GM18498 (cell line): Measurements from ENCODE around the gene SLC7A9.
"Not testable (repeated sequence)": the region's sequence is repeated elsewhere in the genome, so short reads cannot be mapped to it uniquely, and the experiment has no call there.

ENCODE experiments used
- ATAC-seq: cut with Tn5 transposase; IDR thresholded peaks from one replicate; pipeline ENCODE4 v1.9.1; 2021; ENCODE audit warnings: mild to moderate bottlenecking, moderate library complexity; ENCODE audit not compliant: unreplicated experiment

SLC7A9 gene

DNA sequence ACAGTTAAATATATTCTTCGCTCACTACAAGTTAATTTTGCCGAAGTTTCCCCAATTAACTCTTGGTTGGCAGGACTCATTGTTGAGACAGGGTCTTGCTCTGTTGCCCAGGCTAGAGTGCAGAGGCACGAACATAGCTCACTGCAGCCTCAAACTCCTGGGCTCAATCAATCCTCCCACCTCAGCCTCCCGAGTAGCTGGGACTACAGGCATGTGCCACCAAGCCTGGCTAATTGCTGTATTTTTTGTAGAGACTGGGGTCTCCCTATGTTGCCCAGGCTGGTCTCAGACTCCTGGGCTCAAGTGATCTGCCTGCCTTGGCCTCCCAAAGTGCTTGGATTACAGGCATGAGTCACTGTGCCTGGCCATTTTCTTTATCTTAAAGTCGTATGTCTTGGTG lies 15.7 kb upstream of the SLC7A9 start:
- not testable (repeated sequence) for ATAC-seq

DNA sequence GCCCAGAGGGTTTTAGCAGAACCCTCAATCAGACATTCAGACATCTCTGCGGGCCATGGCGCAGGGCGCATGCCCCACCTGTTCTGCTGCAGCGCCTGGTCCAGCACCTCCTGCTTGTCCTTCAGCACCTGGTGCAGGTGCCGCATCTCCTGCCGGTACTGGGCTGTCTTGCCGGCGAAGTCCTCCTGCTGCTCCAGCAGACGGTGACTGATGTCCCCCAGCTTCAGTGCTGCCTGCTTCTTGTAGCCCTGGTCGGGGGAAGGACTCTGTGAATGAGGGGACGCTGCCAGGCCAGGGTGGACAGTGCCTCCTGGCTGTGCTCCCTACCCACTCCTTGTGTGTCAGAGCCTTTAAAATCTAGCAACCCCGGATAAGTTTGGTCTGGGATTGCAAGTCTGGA lies 12.2 kb upstream of the SLC7A9 start:
- no peak for ATAC-seq

DNA sequence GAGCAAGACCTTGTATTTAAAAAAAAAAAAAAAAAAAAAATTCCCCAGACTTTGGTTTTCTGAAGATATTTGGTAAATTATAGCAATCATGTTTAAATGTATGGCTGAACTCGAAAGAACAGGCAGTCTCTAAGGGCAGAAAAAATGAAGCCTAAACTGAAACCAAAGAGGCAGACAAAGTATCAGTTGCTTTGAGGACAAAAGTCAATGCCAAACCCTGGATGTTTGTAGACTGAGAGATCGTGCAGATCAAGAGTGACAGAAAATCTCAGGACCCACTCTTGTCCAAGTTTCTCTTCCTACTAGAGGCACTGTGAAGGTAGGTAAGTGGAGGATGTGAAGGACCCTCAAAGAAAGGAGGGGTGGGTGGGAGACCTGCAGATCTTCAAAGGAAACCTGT lies 11.1 kb upstream of the SLC7A9 start:
- no peak for ATAC-seq

DNA sequence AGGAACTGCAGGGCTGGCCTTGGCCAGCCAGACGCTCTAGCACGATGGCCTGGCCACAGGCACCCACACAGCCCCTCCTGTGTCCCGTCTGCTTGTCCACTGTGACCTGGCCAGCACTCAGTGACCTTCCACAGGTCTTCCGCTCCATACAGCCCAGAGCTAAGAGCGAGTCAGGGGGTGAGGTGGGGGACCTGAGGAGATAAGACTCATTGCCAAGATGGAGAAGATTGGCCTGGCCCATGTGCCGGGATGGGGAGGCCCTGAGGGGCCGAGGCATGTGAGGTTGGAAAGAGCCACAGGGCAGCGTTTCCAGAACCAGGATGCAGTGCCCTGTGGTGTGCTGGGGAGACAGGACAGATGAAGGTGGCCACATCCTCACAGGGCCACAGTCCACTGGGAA lies 10.2 kb upstream of the SLC7A9 start:
- ATAC-seq, result no peak

DNA sequence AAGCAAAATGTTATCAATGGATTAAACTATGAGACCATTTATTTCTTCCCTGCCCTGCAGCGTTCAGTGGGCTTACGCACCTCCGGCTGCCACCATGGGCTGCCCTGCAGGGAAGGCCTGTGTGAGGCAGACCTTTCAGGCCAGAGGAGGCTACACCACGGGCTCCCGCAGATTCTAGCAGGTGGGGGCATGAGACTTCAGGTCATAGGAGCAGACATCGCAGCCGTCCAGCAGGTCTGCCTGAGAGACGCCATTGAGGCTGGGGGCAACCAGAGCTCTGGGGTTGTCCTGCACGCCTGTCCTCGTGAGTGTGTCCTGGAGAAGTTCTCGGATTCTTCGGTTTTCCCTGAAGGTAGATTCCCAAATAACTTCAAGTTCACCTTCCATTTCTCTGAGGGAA lies 9.4 kb upstream of the SLC7A9 start:
- no peak for ATAC-seq

DNA sequence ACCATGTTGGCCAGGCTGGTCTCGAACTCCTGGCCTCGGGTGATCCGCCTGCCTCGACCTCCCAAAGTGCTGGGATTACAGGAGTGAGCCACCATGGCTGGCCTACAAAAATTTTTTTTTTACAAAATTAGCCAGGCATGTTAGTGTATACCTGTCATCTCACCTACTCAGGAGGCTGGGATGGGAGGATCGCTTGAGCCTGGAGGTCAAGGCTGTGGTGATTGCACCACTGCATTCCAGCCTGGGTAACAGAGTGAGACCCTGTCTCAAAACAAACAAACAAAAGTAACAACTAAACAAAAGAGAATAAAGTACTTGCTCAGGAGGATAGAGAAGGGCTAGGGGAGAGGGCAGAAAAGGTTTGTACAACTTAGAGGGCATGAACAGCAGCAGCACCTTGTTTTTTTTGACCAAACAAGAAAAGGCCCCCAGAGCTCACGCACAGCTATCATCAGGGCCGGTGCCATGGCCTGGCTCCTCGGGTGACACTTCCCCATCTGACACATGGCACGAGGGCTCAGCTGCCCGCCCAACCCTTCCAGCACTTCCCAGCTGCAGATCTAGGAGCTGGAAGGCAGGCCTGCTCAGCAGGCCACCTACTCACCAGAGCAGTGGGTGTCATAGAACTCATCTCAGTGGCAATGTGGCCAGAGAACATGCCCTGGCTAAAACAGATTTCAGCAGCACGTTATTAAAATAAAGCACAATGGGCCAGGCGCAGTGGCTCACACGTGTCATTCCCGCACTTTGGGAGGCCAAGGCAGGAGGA lies 8.6 kb upstream of the SLC7A9 start:
- ATAC-seq, result no peak

DNA sequence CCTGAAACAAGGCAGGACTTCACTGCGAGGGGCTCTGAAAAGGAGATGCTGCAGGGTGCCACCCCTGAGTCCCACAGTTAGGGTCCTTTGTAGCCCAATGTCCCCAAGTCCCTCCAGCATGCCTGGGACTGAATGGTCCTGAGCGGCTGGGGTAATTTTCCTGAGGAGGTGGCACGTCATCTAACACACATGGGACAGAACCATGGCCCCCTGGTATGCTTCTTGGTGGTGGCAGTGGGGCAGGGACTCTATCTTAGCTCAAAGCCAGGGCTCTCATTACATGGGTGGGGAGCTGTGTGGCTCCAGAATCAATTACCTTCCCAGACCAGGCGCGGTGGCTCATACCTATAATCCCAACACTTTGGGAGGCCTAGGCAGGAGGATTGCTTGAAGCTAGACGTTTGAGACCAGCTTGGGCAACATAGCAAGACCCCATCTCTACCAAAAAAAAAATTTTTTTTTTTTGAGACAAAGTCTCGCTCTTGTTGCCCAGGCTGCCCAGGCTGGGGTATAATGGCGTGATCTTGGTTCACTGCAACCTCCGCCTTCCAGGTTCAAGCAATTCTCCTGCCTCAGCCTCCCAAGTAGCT lies 7.9 kb upstream of the SLC7A9 start:
- ATAC-seq, result no peak

DNA sequence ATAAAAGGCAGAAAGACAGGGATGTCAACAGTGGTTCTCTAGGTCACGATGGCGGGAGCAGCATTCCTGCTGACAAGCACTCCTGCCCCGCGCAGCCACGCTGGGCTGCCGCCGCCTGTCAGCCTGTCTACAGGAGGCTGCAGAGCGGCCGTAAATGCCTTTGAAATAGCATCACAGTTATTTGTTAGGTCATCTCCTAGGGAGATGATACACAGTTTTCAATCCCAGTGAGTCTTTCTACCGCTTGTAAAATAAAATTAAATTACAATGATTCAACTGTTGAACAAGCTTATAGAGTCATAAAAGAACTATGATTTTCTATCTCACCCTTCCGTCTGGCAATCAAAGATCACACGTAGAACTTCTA lies 7.3 kb upstream of the SLC7A9 start:
- ATAC-seq, result no peak

DNA sequence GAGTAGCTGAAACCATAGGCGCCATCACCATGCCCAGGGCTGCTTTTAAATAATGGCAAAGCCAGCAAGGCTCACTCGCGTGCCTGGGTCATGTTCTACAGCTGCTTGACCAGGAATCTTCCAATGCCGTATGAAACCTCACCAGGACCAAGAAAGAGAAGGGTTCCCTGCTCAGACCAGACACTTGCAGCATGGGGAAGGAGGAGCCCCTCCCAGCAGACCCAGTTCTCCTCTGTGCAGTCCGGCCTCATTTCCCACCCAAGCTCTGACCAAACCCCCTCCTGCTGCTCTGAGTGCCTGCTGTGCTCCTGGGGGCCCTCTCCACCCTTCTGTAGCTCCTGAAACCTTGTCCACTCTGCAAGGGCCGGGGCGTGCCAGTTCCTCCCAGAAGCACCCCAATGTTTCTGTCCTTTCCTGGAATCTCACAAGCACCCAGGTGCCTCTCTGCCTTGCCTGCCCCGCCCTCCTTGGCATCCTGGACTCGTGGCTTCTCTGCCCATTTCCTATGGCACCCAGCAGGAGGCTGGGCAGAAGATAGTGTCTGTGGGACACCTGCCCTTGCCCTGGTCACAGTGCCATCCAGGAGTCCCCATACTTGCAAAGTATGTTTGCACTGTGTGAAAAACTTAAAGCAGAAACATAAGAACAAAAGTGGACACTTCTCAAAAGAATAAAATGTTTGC lies 6.8 kb upstream of the SLC7A9 start:
- ATAC-seq, result no peak

DNA sequence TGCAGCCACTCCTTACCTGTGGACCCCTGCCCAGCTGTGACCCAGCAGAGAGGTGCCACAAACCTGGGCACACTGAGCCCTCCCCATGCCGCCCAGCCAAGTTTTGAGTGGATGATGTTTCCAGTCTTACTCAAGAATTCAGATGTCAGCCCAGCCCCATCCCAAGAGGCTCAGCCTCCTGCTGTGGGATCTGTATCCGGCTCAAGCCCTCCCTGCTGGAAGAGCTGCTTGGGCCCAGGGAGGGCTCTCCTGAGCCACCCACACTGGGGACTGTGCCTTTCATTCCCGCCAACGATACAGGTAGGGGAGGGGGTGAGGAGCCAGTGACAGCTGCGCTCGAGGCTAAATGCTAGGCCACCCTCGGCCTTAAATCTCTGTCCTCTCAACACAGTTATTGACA lies 5.9 kb upstream of the SLC7A9 start:
- no peak for ATAC-seq

DNA sequence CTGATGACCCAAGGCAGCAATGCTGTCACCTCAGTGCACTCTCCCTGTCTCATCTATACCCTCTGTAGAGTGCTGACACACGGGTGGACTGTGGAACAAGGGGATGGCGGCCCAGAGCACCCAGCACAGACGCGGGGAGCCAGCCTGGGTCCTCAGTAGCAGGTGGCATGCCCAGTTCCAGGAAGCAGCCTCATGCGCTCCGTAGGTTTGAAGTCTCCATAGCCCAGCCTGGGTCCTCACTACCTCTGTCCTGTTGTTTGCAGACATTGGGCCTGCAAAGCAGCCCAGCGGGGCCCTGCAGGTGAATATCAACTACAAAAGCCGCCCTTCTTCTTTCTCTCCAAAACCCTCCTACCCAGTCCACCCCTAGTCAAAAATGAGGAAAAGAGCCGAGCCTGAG lies 5.0 kb upstream of the SLC7A9 start:
- no peak for ATAC-seq

DNA sequence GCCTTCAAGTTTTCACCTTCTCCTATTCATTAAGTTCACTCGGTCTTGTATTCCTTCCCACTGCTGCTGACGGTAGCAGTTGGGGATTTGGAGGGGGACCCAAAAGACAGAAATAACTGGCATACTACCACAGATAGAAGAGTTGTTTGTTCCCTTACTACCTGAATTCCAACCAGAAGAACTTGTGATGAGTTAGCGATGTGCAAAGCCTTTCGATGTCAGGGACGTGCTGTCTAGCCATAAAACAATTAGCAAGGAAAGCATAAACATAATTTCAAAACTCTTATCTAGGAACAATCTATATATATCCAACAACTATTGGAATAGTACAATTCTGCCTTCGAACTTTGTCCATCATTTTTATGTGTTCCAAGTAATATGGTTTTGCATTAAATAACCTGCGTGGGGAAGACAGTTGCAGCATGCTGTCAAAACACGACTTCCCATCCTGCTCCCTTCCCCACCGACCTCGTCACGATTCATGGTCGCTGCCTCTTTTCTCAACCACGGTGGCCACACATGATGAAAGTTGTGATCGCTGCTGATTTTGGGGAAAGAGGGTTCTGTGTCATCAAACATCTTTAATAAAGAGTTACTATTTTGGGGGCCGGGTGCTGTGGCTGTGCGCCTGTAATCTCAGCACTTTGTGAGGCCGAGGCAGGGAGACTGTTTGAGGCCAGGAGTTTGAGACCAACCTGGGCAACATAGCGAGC lies 3.8 kb upstream of the SLC7A9 start:
- no peak for ATAC-seq

DNA sequence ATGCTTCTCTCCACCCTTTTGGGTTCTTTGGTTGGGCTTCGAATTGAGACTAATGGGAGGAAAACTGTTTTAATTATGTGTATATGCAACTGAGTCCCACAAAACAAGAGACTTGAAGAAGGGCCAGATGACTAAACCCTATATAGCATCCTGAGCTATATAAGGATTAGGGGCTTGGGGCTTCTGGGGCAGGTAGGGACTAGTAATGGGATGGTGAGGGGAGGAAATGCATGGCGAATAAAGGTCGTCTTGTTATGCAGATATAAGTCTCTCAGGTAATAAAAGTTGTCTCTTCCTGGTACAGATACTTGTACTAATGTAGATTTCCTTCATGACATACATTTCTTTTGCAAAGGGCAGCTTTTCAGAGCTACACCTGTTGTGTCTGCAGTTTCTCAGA lies 2.8 kb upstream of the SLC7A9 start:
- no peak for ATAC-seq

DNA sequence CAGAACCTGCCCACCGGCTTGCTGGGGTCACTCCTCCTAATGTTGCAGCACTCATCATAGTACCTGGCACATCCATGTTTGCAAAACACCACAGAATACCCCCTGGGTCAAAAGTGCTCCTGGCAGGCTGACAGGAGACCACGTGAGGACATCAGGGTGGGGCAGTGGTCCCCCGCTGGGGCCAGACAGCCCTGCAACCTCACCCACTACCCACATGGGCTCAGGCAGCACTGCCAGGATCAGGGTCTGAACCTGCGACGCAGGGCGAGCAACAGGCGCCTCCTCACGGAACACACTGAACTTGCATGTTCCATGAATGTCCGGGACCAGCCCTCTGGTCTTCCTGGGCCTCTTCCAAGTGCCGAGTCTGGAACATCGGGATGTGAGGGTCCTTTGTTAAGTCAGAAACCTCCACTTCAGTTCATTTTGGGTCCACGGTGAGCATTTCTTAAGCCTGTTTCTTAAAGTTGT lies 1.4 kb upstream of the SLC7A9 start:
- no peak for ATAC-seq

DNA sequence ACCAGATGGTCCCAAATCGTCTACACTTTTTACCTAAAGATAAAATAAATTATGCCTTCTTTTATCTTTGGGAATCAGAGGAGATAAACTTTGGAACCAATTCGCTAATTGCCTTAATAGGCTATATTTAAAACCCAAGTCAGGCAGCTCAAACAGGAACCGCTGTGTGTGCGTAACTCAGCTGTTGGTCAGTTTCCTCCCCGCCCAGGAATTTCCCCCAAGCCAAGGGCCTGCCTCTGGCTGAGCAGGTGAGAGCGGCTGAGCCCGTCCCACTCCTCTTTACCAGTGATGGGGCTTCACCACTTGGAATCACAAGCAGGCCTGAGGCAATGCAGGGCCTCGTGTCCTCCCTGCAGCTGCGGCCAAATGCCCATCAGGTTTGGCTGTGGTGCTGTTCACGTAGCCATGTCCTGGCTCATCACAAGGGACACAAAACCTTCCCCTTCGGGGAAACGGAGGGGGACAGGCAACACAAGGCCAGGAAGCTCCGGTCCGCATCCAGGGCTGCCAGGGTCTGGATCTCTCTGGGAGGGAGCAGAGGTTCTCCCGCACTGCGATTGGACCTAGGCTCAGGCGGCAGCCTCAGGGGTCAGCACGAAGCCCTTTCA lies 503 bp upstream of the SLC7A9 start:
- ATAC-seq, result no peak

DNA sequence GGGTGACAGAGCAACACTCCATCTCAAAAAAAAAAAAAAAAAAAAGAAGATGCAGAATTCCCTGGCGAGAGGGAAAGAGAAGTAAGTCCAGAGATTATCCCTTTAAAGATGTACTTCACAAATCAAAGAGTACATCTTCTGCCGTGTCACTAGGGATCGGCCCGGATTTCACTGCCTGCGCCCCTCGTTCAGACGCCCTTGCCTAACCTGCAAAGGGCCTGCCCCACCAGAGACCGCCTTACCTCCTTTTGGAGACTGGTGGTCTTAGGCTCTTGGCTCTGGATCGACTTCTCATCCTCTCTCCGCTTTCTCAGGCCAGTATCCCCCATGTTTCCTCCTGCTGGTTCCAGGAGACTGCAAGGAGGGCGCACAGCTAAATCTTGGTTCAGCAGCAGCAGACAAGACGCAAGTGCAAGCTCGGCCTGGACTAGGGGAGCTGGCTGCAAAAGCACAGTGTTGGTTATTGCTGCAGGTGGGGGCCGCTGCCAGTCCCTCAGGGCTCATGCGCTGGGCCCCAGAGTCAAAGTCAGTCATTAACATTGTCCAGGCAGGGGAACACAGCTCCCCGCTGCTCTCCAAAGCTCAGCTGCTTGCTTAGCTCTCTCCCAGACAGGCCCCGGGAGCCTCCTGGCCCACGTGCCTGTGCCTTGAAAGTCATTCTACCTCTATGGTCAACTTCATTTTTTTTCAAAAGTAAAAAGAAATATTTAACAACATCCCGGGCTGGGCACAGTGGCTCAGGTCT lies 1.2 kb downstream of the SLC7A9 start:
- no peak for ATAC-seq

DNA sequence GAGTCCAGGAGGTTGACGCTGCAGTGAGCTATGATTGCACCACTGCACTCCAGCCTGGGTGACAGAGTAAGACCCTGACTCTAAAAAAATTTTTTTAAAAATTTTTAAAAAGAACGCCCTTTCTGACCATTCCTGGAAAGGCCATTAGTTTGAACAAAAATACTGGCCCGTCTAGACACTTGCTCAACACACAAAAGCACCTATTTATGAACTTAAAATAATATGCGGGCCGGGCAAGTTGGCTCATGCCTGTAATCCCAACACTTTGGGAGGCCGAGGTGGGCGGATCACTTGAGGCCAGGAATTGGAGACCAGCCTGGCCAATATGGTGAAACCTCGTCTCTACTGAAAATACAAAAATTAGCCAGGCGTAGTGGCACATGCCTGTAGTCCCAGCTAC lies 2.1 kb downstream of the SLC7A9 start:
- ATAC-seq, result not testable (repeated sequence)

DNA sequence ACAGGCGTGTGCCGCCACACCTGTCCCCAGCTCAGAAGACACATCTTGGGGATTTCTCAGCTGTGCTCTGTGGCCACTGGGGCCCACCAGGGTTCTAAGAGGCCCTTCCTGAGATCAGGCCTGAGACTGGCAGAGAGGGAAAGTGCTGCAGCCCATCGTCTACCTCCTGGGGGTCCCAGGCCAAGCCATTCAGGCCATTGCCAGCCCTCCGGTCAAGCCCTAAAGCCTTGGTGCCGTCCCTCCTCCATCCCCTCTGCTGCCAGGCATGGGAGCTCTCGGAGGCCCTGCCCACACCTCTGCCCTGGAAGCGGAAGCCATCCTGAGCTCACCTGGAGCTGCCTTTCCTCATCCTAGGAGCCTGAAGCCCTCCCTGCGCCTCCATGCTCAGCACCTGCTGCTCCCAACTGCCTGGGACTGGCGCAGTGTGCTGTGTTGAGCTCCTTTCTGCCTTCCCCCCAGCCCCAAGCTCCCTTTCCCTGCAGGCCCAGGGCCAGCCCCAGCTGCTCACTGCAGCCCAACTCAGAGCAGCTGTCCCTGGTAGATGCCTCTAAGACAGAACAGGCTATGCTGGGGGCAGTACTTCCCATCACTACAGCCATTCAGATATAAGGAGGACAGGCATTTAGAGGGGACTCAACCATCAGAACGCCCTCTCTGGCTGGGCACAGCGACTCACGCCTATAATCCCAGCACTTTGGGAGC lies 2.9 kb downstream of the SLC7A9 start:
- no peak for ATAC-seq

DNA sequence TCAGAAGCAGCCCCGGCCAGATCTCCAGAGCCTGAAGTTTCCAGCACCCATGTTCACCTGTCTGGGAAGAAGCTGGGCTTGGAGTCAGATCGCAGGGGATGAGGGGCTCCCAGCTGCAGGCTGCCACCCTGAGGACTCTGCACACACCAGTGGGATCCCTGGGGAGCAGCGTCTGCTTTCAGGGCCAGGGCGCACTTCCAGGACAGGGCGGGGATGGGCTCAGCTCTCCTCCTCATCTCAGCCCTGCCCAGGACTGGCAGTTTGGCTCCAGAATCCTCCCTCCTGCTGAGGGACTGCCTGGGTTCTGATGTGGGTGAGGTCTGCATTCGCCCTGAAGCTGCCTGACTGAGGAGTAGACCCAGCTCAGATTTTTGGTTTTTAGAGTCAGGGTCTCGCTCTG lies 3.5 kb downstream of the SLC7A9 start:
- no peak for ATAC-seq

DNA sequence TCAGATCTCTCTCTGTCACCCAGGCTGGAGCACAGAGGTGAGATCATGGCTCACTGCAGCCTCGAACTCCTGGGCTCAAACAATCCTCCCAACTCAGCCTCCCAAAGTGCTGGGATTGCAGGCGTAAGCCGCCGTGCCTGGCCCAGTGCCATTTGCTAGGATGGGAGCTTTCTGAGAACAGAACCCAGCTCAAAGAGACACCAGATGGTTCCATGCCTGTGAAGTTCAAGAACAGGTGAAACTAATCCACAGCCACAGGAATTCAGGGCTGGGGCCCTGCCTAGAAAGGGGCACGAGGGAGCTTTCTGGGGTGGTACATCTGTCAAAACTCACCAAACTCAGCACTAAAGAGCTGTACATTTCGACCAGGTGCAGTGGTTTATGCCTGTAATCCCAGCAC lies 4.2 kb downstream of the SLC7A9 start:
- no peak for ATAC-seq
